Cardiac fibroblast (primary cell): ENCODE results near the gene ANKRD10.

ENCODE experiments used
- DNase-seq, 2 donors: peaks; one replicate each; pipeline versions ENCODE4 v3.0.0 to v3.0.0-alpha.2; 2010; ENCODE audit warnings: low read depth in 2 of 2
- H3K4me3 ChIP-seq, 2 donors: replicated peaks in 1 of 2; 1 replicate in 1 of 2; 2 replicates in 1 of 2; pipeline ENCODE4 v1.5.1; 2011; ENCODE audit warnings: low read depth in 2 of 2, low read length in 2 of 2, mild to moderate bottlenecking in 2 of 2, moderate library complexity in 1 of 2
- TF ChIP-seq, protein P1 (sequence below): IDR thresholded peaks from one replicate; pipeline ENCODE4 v1.5.1; 2011; ENCODE audit warnings: low read depth, mild to moderate bottlenecking, low read length, inconsistent platforms

Gene ANKRD10

DNA sequence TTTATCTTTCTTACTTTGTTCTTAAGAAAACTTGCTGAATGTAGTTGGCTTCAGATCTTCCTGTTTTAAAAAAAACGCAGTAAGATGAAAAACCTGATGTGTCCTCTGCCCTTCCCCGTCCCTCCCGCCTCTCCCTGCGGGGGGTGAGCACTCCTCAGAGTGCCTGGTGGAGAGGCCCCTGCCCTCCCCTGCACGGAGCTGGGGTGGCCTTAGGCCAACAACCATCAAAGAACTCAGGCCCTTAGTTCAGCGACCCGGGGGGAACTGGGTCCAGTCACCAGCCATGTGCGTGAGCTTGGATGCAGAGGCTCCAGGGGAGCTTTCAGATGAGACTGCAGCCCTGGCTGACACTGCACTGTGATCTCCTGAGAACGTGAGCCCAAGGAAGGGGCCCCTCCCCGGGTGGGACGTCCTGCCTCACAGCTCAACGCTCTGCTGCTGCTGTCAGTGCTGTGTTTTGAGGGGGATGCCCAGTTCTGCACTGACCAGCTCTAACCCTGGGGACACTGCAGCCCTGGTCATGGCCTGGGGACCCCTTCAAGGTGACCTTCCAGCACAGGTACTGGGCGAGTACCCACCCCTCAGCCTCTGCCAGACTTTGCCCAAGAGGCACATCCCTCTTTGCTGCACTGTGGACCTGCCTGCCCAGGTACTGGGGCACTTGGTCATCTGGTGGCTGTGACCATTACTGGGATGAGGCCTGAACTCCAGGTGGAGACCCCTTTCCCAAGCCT lies 42.7 kb downstream of the ANKRD10 start:
- TF ChIP-seq, protein P1, sequence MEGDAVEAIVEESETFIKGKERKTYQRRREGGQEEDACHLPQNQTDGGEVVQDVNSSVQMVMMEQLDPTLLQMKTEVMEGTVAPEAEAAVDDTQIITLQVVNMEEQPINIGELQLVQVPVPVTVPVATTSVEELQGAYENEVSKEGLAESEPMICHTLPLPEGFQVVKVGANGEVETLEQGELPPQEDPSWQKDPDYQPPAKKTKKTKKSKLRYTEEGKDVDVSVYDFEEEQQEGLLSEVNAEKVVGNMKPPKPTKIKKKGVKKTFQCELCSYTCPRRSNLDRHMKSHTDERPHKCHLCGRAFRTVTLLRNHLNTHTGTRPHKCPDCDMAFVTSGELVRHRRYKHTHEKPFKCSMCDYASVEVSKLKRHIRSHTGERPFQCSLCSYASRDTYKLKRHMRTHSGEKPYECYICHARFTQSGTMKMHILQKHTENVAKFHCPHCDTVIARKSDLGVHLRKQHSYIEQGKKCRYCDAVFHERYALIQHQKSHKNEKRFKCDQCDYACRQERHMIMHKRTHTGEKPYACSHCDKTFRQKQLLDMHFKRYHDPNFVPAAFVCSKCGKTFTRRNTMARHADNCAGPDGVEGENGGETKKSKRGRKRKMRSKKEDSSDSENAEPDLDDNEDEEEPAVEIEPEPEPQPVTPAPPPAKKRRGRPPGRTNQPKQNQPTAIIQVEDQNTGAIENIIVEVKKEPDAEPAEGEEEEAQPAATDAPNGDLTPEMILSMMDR = no peak
- no peak overlapping the region for H3K4me3 ChIP-seq
- no peak for DNase-seq

DNA sequence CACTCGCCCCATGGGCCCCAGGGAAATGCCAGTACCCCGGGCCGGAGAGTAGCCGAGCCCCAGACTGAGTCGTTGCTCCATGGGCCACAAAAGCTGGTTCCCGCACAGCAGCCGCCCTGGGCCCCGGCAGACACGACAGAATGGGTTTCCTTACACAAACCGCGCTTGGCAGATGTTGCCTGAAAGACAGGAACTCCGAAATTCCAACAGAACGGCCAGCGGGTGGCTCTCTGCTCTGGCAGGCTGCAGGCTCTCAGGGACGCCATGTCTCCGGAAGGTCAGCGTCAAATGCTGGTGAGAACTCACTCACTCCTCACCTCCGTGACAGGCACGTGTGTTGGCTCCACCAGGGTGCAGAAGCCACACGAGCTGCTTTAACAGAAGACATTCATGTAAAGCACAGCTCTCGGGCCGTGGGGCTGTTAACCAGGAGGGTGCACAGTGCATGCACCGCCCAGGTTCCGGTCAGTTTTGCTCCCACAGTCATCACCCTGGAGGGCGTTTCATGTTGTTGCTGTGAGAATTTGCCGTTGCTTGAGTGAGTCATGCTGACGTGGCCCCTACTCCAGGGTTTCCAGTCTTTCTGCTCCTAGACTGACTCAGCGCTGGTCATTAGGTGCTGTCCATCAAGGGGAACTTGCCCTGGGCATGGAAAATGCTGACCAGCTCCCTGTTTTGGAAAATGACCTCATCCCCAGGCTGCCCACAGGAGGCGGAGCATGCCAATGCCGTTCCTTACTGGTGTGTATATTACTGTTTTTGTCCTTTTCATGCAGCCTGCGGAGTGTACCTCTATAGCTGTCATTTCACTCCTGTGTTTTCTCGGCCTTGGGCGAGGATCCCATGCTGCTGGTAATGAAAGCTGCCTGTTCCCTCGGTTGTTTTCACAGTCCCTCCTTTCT lies 44.8 kb downstream of the ANKRD10 start:
- TF ChIP-seq, protein P1 = no peak
- DNase-seq = peak; percentile 99 to 100
- H3K4me3 ChIP-seq = peak overlapping the region; percentile 34 to 50

DNA sequence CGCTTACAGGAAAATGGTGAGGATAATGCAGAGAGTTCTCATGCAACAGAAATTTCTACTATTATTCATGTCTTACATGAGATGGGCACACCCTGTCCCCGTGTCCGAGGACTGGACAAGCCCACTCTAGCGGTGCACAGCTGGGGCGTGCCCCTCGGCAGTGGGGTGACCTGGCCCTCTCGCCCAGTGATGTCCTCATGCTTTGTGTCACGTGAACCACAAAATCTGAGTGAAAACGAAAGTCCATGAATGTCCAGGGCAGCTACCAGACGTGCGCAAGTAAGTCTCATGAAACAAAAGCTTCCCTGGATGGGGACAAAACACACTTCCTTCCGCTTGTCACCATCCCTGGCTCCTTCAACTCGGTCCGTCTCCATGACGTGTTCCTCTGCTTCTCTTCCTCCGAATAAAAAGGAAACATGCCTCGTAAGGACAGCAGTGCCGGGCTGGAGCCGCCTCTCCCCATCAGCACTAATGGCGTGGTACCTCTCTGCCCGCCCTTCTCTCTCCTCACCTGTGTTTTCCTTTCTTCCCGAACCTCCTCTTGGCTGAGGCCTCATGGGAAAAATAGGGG lies 45.6 kb downstream of the ANKRD10 start:
- peak overlapping the region; percentile 34 to 50 for H3K4me3 ChIP-seq
- DNase-seq = peak in 1 of 2 donors; percentile 28
- TF ChIP-seq, protein P1 = no peak

DNA sequence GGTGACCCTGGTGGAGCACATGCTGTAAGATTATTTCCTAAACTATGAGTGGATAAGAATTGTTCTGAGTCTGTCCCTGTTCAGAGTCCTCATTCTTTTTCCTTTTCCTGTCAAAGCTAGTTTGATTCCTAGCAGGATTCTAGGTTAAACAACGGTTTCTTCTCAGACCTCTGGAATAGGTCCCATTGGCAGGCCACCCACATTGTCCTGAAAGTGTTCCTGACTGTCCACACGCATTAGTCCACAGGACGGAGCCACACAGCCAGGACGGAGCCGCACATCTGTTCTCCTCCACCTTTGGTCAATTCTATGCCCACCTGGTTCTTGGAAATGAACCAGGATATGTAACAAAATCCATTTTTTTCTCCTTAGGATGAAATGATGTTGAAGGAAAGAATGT lies 46.1 kb downstream of the ANKRD10 start:
- H3K4me3 ChIP-seq = no peak overlapping the region
- no peak for DNase-seq
- TF ChIP-seq, protein P1 = no peak

DNA sequence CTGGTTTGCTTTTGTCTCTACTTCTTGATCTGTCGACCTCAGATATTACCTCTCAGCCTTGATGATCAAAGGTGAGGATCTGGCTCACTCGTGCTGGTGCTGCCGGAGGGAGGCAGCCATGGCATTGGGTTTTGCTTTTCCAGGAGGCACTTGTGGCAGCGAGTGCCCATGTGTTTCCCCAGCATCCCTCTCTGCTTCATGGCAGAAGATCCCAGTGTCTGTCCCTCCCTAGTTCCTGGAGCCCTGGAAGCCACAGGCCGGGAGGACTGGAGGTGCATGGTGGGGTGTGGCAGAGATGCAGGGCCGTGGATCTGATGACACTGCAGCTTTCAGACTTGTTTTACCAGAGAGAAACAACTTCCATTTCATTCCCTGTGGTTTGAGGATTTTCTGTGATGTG lies 47.5 kb downstream of the ANKRD10 start:
- DNase-seq = no peak
- H3K4me3 ChIP-seq = no peak overlapping the region
- TF ChIP-seq, protein P1 = no peak

DNA sequence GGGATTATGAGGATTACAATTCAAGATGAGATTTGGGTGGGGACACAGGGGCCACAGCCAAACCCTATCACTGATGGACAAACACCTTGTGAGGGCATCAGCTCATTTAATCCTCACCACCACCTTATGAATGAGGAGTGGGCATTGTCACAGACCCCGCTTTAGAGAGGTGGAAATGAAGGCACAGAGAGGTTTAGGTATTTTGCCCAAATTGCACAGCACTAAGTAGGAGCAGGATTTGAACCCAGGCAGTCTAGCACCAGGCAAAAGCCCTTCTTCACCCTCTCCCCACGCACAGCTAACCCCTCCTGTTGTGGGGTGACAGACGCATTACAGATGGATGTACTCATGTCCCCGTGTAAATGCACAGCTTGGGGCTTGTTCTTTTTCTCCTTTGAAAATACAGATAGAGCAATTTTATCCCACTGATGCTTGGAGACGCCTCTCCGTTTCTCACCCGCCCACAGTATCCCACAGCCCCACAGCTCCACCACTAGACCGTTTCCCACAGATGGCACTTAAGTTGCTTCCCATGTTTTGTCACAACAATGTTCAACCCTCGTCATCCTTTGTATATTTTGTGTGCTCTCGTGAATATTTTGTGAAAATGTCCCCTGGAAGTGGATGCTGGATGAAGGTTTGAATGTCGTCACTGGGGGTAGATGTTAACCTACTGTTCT lies 48.2 kb downstream of the ANKRD10 start:
- H3K4me3 ChIP-seq = no peak overlapping the region
- DNase-seq = no peak
- TF ChIP-seq, protein P1 = no peak
